Stimulated activated CD8-positive, alpha-beta memory T cell treated with anti-CD3 and anti-CD28 coated beads, Interleukin-12 subunit alpha, Interleukin-12 subunit beta, amount 100 ng/mL, for 1 hour (primary cell): Measurements from ENCODE around the gene F8.
"Not testable (repeated sequence)": the region's sequence is repeated elsewhere in the genome, so short reads cannot be mapped to it uniquely, and the experiment has no call there.

Source experiments
- DNase-seq: peaks from one replicate; pipeline ENCODE4 v3.0.0-alpha.2; 2020; ENCODE audit warnings: low read depth

F8 gene

DNA sequence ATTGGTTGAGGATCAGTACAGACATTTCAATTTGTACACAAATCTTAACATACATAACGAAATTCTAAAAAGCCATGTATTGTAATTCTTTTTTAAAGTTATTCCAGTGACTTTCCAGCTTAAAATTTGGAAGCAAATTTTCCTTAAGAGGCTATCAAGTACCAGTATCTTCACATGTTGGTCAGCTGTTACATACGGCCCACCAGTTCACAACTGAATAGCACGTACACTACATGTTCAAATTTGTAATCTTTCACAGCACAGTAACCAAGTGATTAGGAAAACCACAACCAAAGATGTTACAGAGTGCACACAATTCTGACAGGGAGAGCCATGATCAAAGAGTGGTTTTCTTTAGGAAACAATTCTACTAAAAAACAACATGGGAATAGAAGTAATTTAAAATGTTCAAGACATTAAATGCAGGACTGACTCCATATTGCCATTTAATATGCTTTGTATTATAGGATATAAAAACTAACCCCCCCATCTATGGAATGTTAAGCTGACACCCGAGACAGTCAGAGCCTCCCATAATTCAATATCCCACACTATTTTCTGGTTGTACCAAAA is 206.1 kb downstream of the F8 start:
- not testable (repeated sequence) for DNase-seq

GRCh38 chrX:154815274-154815818 is 207.2 kb downstream of the F8 start:
- DNase-seq = no peak

DNA sequence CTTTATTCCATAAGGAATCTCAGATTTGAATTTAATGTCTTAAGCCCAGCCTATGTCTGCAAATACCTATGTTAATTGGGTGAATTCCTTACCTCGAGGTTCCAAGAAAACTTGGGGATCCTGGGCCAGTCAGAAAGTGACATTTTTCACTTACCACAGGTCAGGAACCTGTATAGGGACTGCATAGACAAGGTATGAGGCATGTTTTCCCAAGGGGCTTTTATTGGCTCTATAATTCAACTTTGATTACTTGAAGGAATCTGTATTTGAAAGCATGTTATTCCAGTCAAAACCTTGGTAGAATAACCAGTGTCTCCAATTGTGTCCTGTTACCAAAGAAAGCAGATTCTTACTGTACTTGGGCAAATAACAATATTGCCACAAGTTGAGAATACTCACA is 208.7 kb downstream of the F8 start:
- DNase-seq = no peak

- no peak for DNase-seq
Measured at GRCh38 chrX:154812341-154813101, 210.0 kb downstream of the F8 start.

DNA sequence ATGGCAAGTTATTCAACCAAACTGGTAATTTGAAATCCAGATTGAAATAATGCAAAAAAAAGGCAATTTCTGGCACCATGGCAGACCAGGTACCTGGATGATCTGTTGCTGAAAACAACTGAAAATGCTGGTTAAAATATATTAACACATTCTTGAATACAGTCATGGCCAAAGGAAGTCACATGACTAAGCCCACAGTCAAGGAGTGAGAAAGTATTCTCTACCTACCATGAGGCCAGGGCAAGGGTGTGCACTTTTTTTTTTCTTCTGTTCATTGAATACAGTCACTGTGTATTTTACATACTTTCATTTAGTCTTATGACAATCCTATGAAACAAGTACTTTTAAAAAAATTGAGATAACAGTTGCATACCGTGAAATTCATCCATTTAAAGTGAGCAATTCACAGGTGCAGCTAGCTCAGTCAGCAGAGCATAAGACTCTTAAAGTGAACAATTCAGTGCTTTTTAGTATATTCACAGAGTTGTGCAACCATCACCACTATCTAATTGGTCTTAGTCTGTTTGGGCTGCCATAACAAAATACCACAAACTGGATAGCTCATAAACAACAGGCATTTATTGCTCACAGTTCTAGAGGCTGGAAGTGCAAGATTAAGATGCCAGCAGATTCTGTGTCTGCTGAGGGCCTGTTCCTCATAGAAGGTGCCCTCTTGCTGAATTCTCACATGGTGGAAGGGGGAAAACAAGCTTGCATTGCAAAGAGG is 212.4 kb downstream of the F8 start:
- no peak for DNase-seq

DNA sequence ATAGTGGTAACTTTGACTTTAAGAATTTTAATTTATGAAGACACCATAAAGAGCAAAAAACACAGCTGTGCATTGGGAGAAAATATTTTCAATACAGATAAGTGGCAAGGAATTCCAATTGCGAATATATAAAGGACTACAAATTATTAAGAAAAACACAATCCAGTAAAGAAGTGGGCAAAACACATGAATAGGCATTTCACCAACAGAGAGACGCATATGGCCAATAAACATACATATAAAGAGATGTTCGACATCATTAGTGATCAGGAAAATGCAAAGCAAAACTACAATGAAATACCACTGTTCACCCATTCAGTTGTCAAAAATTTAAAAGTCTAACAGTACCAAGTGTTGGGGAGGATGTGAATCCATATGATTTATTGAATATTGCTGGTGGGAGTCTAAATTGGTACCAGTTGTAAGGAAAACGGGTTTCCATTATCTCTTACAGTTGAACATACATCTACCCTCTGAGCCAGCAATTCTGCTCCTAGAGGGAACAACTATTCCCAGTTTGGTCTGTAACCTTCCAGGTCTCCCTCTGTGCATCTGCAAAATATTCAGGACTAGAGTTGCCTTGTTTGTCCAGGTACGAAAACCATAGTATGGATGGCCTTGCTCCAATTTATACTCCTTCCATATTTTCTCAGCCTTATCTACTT is 215.6 kb downstream of the F8 start:
- no peak for DNase-seq

DNA sequence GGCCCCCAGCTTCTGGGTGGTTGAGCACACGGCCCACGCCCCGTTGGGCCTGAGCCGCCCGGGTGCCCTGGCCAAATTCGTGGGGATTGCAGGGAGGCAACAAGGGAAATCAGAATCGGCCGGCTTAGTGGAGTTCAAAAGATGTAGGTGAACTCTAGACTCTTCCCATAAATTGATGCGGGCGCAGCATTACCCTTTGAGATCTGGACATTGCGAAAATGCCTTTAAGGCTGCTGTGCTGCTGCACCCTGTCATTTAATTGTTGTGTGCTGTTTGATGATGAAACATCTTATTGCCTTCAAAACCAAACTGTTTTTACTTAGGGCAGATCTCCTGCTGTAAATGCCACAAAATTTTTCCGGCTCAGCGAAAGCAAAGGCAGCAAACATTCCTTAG is 216.8 kb downstream of the F8 start:
- DNase-seq = no peak

GRCh38 chrX:154804957-154805695 is 217.4 kb downstream of the F8 start, which contains the start of gene MPP1:
Gene MPP1, minus strand, starts transcription at chrX:154805485. Its CDS starts 112 bp downstream, at chrX:154805373.
- peak; percentile 27 for DNase-seq

GRCh38 chrX:154804261-154804956 is 218.1 kb downstream of the F8 start:
- DNase-seq = no peak

- no peak for DNase-seq
Measured at GRCh38 chrX:154802947-154803346, 219.6 kb downstream of the F8 start.

DNA sequence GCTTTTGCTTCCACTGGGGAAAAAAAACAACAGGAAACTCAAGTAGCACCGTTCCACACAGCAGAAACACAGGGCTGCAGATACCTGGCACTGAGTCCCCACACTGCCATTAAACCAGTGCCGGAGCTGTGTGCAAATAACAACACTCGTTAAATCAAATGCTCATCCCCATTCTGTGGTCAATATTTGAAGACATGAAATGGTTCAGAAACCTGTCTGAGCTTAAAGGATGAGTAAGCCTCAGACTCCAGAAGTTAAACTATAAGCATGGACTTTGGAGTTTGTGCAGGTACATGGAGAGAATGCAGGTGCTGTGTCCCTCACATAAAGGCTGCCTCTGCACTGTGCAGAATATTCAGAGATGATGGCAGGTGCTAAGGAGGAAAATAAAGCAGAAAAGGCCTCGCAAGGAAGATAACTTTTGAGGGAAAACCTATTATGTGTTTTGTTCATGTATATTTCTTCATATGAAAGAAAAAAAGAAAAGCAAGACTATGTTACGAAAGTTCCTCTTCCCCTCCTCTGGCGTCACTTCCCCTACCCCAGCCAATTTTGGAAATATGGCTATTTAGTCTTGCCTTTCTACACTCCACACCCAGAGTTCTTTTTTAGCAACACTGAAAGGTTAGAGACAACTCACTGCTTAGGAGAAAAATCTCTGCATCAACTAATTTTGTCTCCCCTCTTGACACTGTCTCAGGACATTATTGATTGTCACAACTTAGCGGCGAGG is 221.9 kb downstream of the F8 start:
- no peak for DNase-seq

DNA sequence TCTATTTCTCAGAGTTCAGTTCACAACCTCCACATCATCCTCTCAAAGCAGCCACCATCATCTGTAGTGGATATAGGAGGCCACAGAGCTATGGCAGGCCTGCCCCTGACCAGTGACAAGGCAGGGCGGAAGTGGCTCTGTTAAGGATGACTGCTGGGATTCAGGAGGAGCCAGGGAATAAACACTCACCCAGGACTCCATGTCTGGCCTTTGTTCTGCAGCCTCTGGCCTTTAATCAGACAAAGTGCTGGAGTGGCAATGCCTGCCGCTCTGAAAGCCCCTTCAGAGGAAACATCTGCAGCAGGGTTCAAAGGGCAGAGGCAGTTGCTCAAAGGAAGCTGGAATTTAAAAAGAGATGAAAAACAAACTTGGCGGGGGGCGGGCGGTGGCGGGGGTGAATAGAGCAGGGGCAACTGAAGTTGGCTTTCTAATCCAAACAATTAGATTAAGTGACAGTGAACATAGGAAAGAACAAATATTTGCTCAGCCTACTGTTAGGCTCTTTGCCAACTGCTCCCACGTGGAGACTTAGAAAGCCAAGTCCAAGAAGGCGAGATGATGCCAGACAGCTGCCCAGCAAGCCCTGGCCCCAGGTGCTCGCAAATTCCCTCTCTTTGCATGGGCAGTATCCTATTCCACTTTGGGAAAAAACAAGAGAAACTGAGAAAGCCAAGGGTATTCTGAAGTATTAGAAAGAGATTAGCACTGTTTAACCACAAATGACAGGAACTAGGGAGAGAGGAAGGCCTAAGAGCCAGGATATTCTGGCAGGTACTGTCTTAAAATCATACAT is 222.8 kb downstream of the F8 start:
- no peak for DNase-seq

GRCh38 chrX:154797006-154797405 is 225.5 kb downstream of the F8 start:
- DNase-seq = no peak

- no peak for DNase-seq
Measured at GRCh38 chrX:154795016-154795415, 227.5 kb downstream of the F8 start.

GRCh38 chrX:154793084-154793795 is 229.3 kb downstream of the F8 start:
- no peak for DNase-seq

DNA sequence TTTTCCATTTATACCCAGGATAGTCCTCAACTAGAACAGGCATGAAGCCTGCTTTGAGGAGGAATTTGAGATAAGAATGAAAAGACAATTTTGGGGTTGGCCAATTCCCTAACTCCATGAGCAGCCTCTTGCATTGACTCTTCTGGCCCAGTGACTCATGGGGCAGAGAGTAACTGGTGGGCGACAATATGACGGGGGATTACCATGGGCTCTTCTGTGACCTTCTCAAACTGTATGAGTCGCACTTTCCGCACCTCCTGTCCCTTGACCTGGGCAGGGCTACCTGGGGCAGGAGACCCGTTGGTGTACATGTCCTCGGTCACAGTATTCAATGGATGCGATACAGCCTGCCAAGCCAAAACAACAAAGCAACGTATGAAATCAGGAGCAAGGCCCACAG is 230.6 kb downstream of the F8 start:
- DNase-seq = no peak

DNA sequence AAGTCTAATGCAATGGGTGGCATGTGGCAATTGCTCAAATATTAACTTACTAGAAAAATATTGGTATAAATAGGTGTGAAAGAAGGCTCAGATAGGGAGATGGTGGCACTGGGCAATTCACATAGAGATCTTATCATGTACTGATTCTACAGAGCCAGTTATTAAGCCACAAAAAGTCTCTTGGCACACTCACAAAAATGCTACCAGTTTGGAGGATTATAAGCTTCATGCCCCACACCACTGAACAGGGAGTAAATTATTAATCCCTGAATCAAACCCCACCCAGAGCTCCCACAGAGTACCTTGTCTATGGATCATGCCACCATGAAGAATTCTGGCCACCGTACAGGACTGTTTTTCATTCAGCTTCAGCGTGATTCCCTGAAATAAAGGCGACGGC is 231.1 kb downstream of the F8 start:
- DNase-seq = no peak
